ENCODE results near the gene STK39. TPM values are rescaled to one million over a fixed set of nuclear protein-coding genes. Genes with fewer than 3 reads are reported as not detected.

STK39 gene
- total and polyA plus RNA-seq, 2 of the 4 experiments (the other 2 are of a cell fraction) = 11.8 to 16.4 TPM

GRCh38 chr2:168272225-168272624 is 24.8 kb upstream of the STK39 start:
- H4K91ac ChIP-seq (ENCODE audit: insufficient read depth, low read depth, low read length) = no peak overlapping the region
- H4K5ac ChIP-seq (ENCODE audit: low read depth, low read length) = no peak overlapping the region
- H3K4me2 ChIP-seq (ENCODE audit: low read depth, low read length) = no peak overlapping the region
- H2BK15ac ChIP-seq (ENCODE audit: low read depth, low read length) = no peak overlapping the region
- H3K9me1 ChIP-seq (ENCODE audit: insufficient read depth, low read length) = no peaks in the 10 kb centered on the region
- H2AK5ac ChIP-seq (ENCODE audit: low read depth, low read length) = no peak overlapping the region
- no peak overlapping the region for H3K23ac ChIP-seq (ENCODE audit: low read depth, low read length)
- ChIA-PET POLR2A (ENCODE audit: unreplicated experiment) (no interaction called here), CTCF (interaction anchor here (0.7 kb wide), 1 partner anchor 641 kb away, joined by 3 read pairs; no protein-coding TSS in a partner anchor)
- no peak overlapping the region for H2AFZ ChIP-seq (replicated peaks; ENCODE audit: low read length, poor library complexity)
- H3K56ac ChIP-seq (ENCODE audit: extremely low read depth, insufficient read depth, low read length) = no peak overlapping the region
- no peak overlapping the region for H3K18ac ChIP-seq (ENCODE audit: low read depth, low read length)
- 71% methylated on average over 1 of the region's 3 CpGs; no CpG with 5 or more reads in 1 of the 2 experiments for WGBS, 2 experiments (ENCODE audit: extremely low coverage in 2 of 2, insufficient read length in 1 of 2)
- no peaks in the 10 kb centered on the region for H3K9me3 ChIP-seq (ENCODE audit: control insufficient read depth, insufficient read depth, low read length)
- H3K4me1 ChIP-seq (ENCODE audit: control insufficient read depth, insufficient read depth, low read length) = no peaks in the 10 kb centered on the region
- DNase-seq (no peak), ATAC-seq (ENCODE audit: low read depth) (no peak)
- H3K14ac ChIP-seq (replicated peaks; ENCODE audit: low read depth, low read length) = no peak overlapping the region
- H2BK5ac ChIP-seq (ENCODE audit: low read depth, low read length, poor library complexity, severe bottlenecking) = no peak overlapping the region
- no peak overlapping the region for H2AK9ac ChIP-seq (replicated peaks; ENCODE audit: low read depth, low read length, poor library complexity)
- H3K79me1 ChIP-seq (ENCODE audit: low read depth in 1 of 2, low read length in 2 of 2) = no peaks in the 10 kb centered on the region
- no peak overlapping the region for H2BK20ac ChIP-seq (ENCODE audit: low read depth, low read length)
- H3K4ac ChIP-seq (ENCODE audit: low read depth, low read length) = no peak overlapping the region
- no peak overlapping the region for H3K9ac ChIP-seq (ENCODE audit: low read depth, low read length)
- no peak overlapping the region for H3K27ac ChIP-seq (ENCODE audit: insufficient read depth, low read length)
- no peaks in the 10 kb centered on the region for H3K27me3 ChIP-seq (ENCODE audit: control insufficient read depth, insufficient read depth, low read length)
- no peak overlapping the region for H2BK120ac ChIP-seq (ENCODE audit: low read depth, low read length)
- no TSS peak for BruUV-seq (replicated peaks)
- intact Hi-C loops (cut with micrococcal nuclease) = no loop called here
- in situ Hi-C loops (cut with MboI; ENCODE audit: low sequenced_read_pairs) = no loop called here
- H3K4me3 ChIP-seq (ENCODE audit: insufficient read depth, low read depth, low read length) = no peak overlapping the region
- dilution Hi-C loops (cut with HindIII; ENCODE audit: low sequenced_read_pairs, unreplicated experiment) = no loop called here
- H4K8ac ChIP-seq (ENCODE audit: low read depth in 2 of 2, low read length in 2 of 2) = no peak overlapping the region
- TF ChIP-seq CTCF (conservative IDR thresholded peaks at IDR 0.05; ENCODE audit: low read depth, low read length) = no peak
- TF ChIP-seq NFE2L2 (IDR thresholded peaks at IDR 0.05; ENCODE audit: low read depth, low read length) = no peak
- TF ChIP-seq CEBPB (IDR thresholded peaks at IDR 0.05; ENCODE audit: low read depth, low read length) = no peak
- TF ChIP-seq RAD21 (IDR thresholded peaks at IDR 0.05; ENCODE audit: low read length) = no peak
- no peak for TF ChIP-seq FOS (IDR thresholded peaks at IDR 0.05; ENCODE audit: low read depth, low read length)
- no peak for TF ChIP-seq MXI1 (IDR thresholded peaks at IDR 0.05; ENCODE audit: borderline replicate concordance, low read depth, low read length)
- TF ChIP-seq RFX5 (IDR thresholded peaks at IDR 0.05; ENCODE audit: low read depth, low read length) = no peak
- no peak for TF ChIP-seq CHD1 (IDR thresholded peaks at IDR 0.05; ENCODE audit: low read depth, low read length)
- no peak for TF ChIP-seq MAZ (IDR thresholded peaks at IDR 0.05; ENCODE audit: borderline replicate concordance, low read depth, low read length)
- TF ChIP-seq USF2 (IDR thresholded peaks at IDR 0.05; ENCODE audit: low read depth, low read length) = no peak
- TF ChIP-seq SMC3 (IDR thresholded peaks at IDR 0.05; ENCODE audit: low read depth, low read length) = no peak
- TF ChIP-seq ELK1 (IDR thresholded peaks at IDR 0.05; ENCODE audit: borderline replicate concordance, low read depth, low read length) = no peak
- TF ChIP-seq RCOR1 (IDR thresholded peaks at IDR 0.05; ENCODE audit: insufficient replicate concordance, low read length) = no peak
- TF ChIP-seq POLR2A (IDR thresholded peaks at IDR 0.05; ENCODE audit: low read depth, low read length) = no peak
- no peak for TF ChIP-seq MAFK (IDR thresholded peaks at IDR 0.05; ENCODE audit: low read depth, low read length)
- TF ChIP-seq BHLHE40 (IDR thresholded peaks at IDR 0.05; ENCODE audit: low read depth, low read length) = no peak
- no peaks in the 10 kb centered on the region for H4K20me1 ChIP-seq (ENCODE audit: insufficient read depth, low read length)
- no peaks in the 10 kb centered on the region for H3K36me3 ChIP-seq (ENCODE audit: control insufficient read depth, insufficient read depth, low read length)
